ENCODE measurements around the gene ACTL6B. TPM values are rescaled to one million over a fixed set of nuclear protein-coding genes. Genes with fewer than 3 reads are reported as not detected.

ACTL6B gene
- total and polyA plus RNA-seq, 9 of the 15 experiments (the other 6 are each of a cell fraction or from before 2014, with no cell fraction given), result not detected

- TF ChIP-seq IRF9 (tag; IDR thresholded peaks at IDR 0.05) (no peak), NCOA1 (IDR thresholded peaks at IDR 0.05; ENCODE audit: low read depth) (no peak; the same call in 1 of the 2 replicates), NCOA6 (IDR thresholded peaks at IDR 0.05) (no peak), TFAM (CRISPR knock-in tag; conservative IDR thresholded peaks at IDR 0.05) (no peak), PHTF2 (CRISPR knock-in tag; IDR thresholded peaks at IDR 0.05) (no peak), CCAR2 (IDR thresholded peaks at IDR 0.05; ENCODE audit: low read depth, low read length) (no peak), HLTF (IDR thresholded peaks at IDR 0.05) (no peak), MNT (conservative IDR thresholded peaks at IDR 0.05) (peak; percentile 63 to 77; a peak in 3 of 4 replicates), HOXB6 (CRISPR knock-in tag; IDR thresholded peaks at IDR 0.05; ENCODE audit: borderline replicate concordance) (no peak), ZNF165 (CRISPR knock-in tag; IDR thresholded peaks at IDR 0.05; ENCODE audit: borderline replicate concordance) (no peak), L3MBTL2 (IDR thresholded peaks at IDR 0.05) (peak; percentile 40), CBX1 (IDR thresholded peaks at IDR 0.05; ENCODE audit: low read depth) (peak; percentile 29; the same call in 1 of the 2 replicates), GABPA (tag; conservative IDR thresholded peaks at IDR 0.05; ENCODE audit: low read depth) (peak; percentile 67), TGIF2 (CRISPR knock-in tag; IDR thresholded peaks at IDR 0.05) (no peak), CBX3 (IDR thresholded peaks at IDR 0.05; ENCODE audit: borderline replicate concordance in 1 of 2, low read length in 2 of 2) (no peak), HDAC6 (IDR thresholded peaks at IDR 0.05; ENCODE audit: low read depth, low read length) (no peak), DLX4 (CRISPR knock-in tag; IDR thresholded peaks at IDR 0.05) (no peak), HCFC1 (IDR thresholded peaks at IDR 0.05; ENCODE audit: low read depth, low read length) (peak; percentile 39; the same call in 1 of the 2 replicates), SMARCB1 (IDR thresholded peaks at IDR 0.05; ENCODE audit: insufficient read length, low read depth) (no peak), BDP1 (IDR thresholded peaks at IDR 0.05; ENCODE audit: insufficient read depth, insufficient read length) (no peak), TARDBP (IDR thresholded peaks at IDR 0.05) (peak; percentile 99), ARID1B (IDR thresholded peaks at IDR 0.05) (peak; percentile 66)
- TF ChIP-seq, protein P1, sequence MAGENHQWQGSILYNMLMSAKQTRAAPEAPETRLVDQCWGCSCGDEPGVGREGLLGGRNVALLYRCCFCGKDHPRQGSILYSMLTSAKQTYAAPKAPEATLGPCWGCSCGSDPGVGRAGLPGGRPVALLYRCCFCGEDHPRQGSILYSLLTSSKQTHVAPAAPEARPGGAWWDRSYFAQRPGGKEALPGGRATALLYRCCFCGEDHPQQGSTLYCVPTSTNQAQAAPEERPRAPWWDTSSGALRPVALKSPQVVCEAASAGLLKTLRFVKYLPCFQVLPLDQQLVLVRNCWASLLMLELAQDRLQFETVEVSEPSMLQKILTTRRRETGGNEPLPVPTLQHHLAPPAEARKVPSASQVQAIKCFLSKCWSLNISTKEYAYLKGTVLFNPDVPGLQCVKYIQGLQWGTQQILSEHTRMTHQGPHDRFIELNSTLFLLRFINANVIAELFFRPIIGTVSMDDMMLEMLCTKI (IDR thresholded peaks at IDR 0.05; ENCODE audit: partially characterized antibody), result no peak
- TF ChIP-seq, protein P2, sequence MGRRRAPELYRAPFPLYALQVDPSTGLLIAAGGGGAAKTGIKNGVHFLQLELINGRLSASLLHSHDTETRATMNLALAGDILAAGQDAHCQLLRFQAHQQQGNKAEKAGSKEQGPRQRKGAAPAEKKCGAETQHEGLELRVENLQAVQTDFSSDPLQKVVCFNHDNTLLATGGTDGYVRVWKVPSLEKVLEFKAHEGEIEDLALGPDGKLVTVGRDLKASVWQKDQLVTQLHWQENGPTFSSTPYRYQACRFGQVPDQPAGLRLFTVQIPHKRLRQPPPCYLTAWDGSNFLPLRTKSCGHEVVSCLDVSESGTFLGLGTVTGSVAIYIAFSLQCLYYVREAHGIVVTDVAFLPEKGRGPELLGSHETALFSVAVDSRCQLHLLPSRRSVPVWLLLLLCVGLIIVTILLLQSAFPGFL (CRISPR knock-in tag; IDR thresholded peaks at IDR 0.05), result no peak
These were observed 51.9 kb downstream of the ACTL6B start (continued) for GRCh38 chr7:100604028-100604975.

Data from K562 (cell line).